Femur (tissue), 1 donor: ENCODE data around the gene TSHZ2.

Experiments
- DNase-seq: peaks from one replicate; pipeline ENCODE4 v3.0.0-alpha.2; 2017

Gene TSHZ2

GRCh38 chr20:53324816-53325215, 352.7 kb downstream of the TSHZ2 start:
- DNase-seq, result no peak

GRCh38 chr20:53328961-53329360, 356.8 kb downstream of the TSHZ2 start:
- no peak for DNase-seq

DNA sequence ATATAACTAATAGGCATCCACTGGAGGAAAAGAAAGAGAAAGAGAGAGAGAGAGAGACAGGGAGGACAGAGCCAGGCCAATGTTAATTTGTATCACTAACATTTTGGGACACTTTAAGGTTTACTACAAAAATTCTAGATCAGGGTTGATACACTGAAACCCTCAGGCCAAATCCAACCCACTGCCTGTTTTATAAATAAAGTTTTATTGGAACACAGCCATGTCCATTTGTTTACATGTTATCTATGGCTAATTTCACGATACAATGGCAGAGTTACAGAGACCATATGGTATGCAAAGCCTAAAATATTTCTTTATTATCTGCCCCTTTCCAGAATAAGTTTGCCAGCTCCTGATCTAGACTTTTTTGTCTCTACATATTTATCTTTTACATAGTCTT, 357.6 kb downstream of the TSHZ2 start:
- no peak for DNase-seq

DNA sequence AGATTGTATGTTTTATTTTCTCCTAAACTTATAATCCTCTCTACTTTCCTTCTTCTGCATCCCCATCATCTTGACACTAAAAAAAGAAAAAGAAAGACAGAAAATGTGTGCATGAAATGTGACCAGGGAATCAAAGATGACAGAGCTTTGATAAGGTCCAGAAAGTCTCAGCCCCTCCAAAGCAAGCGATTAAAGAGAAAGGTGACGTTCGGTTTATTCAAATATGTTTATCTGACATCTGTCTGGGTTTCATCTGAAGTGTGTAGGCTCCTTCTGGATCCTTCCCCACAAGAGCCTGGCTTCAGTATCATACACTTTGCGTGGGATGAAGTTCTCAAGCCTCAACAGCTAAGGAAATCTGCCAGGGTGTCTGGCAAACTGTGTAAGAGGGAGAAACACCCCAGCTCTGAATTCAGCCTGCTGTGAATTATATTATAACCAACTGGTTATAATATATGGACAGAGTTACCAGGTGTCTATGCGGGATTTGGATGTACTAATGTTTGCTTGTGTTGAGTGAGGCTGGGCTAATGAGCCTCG, 358.5 kb downstream of the TSHZ2 start:
- DNase-seq, result peak; percentile 28

DNA sequence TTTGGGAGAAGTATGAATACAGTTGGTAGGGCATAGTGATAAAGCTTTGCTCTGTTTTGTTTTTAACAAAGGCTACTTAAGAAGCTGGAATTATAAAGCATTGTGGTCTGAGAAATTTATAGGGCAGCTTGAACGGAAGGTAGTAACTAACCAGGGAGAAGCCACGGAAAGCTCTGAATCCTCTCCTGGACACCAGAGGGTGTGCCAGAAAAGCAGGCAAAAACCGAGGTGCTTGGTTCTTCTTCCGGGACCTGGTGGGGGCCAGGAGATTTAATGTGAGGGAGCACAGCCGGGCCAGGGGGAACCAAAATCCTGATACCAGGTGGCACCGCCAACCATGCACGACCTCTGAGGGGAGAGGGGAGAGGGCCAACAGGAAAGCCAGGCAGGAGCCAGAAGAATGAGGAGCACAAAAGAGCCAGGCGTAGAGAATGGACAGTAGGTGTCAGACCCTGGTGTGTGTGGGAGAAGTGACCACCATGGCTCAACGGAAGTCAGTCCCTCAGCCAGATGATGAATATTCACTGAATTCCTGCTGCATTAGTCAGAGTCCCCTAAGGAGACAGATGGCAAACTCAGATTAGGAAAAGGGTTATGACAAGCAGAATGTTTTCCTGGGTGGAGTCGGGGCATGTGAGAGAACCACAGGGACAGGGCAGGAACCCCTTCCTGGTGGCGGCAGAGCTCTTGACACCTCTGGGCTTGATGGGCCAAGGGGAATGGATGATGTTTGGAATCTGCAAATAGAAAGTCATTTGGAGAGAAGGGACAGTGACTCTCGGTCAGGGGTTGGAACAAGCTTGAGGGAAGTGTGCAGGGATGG, 359.2 kb downstream of the TSHZ2 start:
- peak; percentile 39 for DNase-seq

GRCh38 chr20:53332022-53332837, 360.1 kb downstream of the TSHZ2 start:
- no peak for DNase-seq

- DNase-seq, result no peak
Measured at GRCh38 chr20:53334861-53335260, 362.7 kb downstream of the TSHZ2 start.

- DNase-seq, result no peak
Measured at GRCh38 chr20:53335555-53335954, 363.4 kb downstream of the TSHZ2 start.

DNA sequence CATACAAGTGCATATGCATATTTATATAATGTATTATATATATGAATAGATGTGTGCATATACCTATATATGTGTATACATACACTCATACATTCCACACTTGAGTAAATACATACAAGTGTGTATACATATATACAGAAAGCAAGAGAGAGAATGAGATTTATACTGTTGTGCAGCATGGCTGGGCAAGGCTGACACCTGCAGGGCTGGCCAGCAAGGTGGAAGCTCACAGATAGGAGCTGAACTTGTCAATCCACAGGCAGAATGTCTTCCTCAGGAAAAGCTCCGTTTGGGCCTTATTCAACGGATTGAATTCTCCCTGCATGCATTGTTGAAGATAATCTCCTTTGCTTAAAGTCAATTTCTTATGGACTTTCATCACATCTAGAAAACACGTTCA, 364.7 kb downstream of the TSHZ2 start:
- DNase-seq, result no peak

GRCh38 chr20:53337390-53338101, 365.4 kb downstream of the TSHZ2 start:
- no peak for DNase-seq

GRCh38 chr20:53338716-53339115, 366.6 kb downstream of the TSHZ2 start:
- DNase-seq, result no peak

- DNase-seq, result no peak
Measured at GRCh38 chr20:53342429-53342828, 370.3 kb downstream of the TSHZ2 start.

DNA sequence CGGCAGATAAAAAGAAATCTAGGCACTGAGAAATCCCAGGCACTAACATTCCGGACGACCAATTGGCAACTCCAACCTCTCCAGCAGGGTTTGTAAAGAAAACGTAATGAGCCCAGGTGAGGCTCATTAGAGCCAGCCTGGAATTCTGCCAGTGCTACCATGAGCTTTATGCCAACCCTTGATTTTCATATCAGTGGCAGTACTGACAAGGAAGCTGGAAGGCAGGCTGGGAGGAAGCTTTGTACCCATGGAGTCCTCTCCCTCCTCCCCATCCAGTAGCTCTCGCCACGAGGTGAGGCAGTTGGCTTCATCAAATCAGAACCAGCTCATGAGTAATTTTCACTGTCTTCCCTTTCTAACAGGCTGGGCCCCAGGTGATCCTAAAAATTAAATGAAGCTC, 371.3 kb downstream of the TSHZ2 start:
- no peak for DNase-seq

GRCh38 chr20:53344891-53345290, 372.7 kb downstream of the TSHZ2 start:
- DNase-seq, result no peak

DNA sequence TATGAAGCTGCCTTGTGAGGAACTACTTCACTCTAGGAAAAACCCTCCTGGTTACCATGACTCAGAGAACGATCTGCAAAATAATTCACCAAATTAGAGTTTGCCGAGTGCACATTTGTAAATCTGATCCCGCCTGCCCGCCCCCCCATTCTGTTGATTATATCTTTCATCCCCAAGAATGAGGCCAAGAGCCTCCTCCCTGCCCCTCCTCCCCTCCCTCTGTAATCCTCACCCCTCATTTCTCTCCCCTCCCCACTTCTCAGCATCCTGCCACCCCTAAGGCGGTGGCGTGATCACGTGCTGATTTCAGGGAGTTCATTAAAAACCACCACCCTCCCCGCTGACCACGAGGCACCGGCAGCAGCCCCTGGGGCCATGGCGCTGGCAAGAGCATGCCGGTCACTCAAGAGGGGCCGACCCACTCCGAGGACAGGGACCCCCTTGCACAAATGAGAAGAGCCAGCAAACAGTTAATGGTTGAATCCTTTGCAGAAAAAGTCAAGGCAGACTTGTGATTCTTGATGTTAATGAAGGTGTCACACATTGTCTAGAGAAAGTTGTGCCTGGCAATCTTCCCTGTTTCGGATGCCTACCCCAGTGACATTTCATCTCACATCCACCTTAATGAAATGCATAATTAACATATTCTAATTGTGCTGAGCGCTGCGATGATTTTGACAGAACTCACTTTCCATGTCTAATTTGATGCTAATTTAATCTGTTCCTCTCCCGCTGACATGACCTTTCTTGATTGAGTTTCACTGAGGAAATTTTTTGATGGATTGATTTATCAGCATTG, 373.6 kb downstream of the TSHZ2 start:
- no peak for DNase-seq

DNA sequence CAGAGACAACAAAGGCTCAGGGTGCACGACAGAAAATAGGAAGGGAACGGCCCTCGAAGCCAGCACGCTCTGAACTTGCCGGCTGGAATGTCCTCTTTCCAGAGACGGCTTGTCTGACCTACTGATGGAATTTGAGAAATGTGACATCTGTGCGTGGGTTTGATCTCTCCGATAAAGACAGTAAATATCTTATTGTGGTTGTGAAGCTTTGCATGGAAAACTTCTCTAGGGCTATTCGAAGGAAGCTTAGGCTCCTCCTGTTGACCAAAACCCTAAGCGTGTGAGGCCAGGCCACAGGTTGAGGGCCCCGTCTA, 374.1 kb downstream of the TSHZ2 start:
- no peak for DNase-seq

- DNase-seq, result no peak
Measured at GRCh38 chr20:53349730-53350129, 377.6 kb downstream of the TSHZ2 start.

GRCh38 chr20:53352727-53353440, 380.7 kb downstream of the TSHZ2 start:
- DNase-seq, result no peak

GRCh38 chr20:53354314-53354713, 382.2 kb downstream of the TSHZ2 start:
- no peak for DNase-seq

- DNase-seq, result no peak
Measured at GRCh38 chr20:53355790-53356189, 383.6 kb downstream of the TSHZ2 start.

- no peak for DNase-seq
Measured at GRCh38 chr20:53359425-53359824, 387.3 kb downstream of the TSHZ2 start.

DNA sequence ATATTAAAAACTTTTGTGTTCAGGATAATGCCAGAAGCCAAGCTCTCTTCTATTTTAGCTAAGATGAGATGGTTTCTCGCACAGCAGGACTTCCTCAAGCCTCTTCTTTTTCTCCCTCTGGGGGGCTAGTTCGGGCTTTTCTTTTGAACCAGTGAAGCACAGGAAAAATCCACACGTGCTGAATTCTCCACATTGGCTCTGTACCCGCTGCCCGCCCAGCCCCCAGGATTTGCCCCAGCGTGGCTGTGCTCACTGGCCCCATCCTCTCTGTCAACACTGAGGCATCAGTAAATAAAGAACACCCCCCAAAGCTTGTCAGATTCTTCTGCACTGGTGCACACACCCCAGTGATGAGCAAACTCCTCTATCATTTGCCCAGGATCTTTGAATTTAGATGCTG, 388.7 kb downstream of the TSHZ2 start:
- no peak for DNase-seq
